ENCODE measurements around the gene PCDHGB5. TPM values are rescaled to one million over a fixed set of nuclear protein-coding genes. Genes with fewer than 3 reads are reported as not detected.
"Not testable (repeated sequence)": the region's sequence is repeated elsewhere in the genome, so short reads cannot be mapped to it uniquely, and the experiment has no call there.

PCDHGB5 gene
- total RNA-seq, 6 donors from 2014 or later = 6.2 to 11.8 (median 8.3) TPM

- not testable (repeated sequence) for H3K4me1 ChIP-seq, H3K27me3 ChIP-seq, H3K27ac ChIP-seq, H3K36me3 ChIP-seq
- Histone ChIP-seq H3K4me3 (peak within 1 kb of the TSS in 3 of 4 donors; percentile 26 to 42 (median 29)), H3K9me3 (peaks cover 45 to 85% (median 81%) of the 10 kb centered on the region in 4 donors)
- DNase-seq = peak; percentile 54 to 91
- 14 to 21% methylated on average over 31 to 51 of the region's 51 CpGs for WGBS, 2 donors
- ATAC-seq (ENCODE audit: low FRiP score in 2 of 2) = peak; percentile 79 to 86
- TF ChIP-seq CTCF (IDR thresholded peaks at IDR 0.05) = peak in 5 of 6 experiments; percentile 18 to 60 (median 40)
These were observed 10.2 kb downstream of the PCDHGB5 start, which contains the start of gene PCDHGB6 for GRCh38 chr5:141407790-141408505. PCDHGB6 (plus strand) TSS chr5:141408021; CDS start chr5:141408203, 182 bp downstream.

- H3K36me3 ChIP-seq = no peaks in the 10 kb centered on the region
These were observed 12.0 kb downstream of the PCDHGB5 start for GRCh38 chr5:141409598-141410306.

GRCh38 chr5:141411575-141411974 is 13.8 kb downstream of the PCDHGB5 start:
- DNase-seq (no peak), ATAC-seq (ENCODE audit: low FRiP score in 2 of 2) (no peak)
- peaks cover 0 to 8% (median 0%) of the 10 kb centered on the region in 4 donors for H3K4me1 ChIP-seq
- no peaks in the 10 kb centered on the region for H3K27me3 ChIP-seq
- peaks cover 44 to 82% (median 77%) of the 10 kb centered on the region in 4 donors for H3K9me3 ChIP-seq
- H3K4me3 ChIP-seq = no peak overlapping the region
- no peak overlapping the region for H3K27ac ChIP-seq
- 52 to 66% methylated on average over 2 to 3 of the region's 3 CpGs for WGBS, 2 donors
- TF ChIP-seq POLR2A (IDR thresholded peaks at IDR 0.05) (no peak), CTCF (IDR thresholded peaks at IDR 0.05) (no peak), POLR2AphosphoS5 (IDR thresholded peaks at IDR 0.05) (no peak), EP300 (IDR thresholded peaks at IDR 0.05) (no peak)
- H3K36me3 ChIP-seq = no peaks in the 10 kb centered on the region

More at GRCh38 chr5:141409598-141410306, 12.0 kb downstream of the PCDHGB5 start:
- no peak overlapping the region for H3K27ac ChIP-seq
- peaks cover 0 to 4% (median 0%) of the 10 kb centered on the region in 4 donors for H3K4me1 ChIP-seq
- WGBS, 2 donors = 34 to 35% methylated on average over 16 to 36 of the region's 64 CpGs
- ATAC-seq (ENCODE audit: low FRiP score in 2 of 2) = no peak
- DNase-seq = peak in 1 of 2 donors; percentile 67
- TF ChIP-seq POLR2AphosphoS5 (IDR thresholded peaks at IDR 0.05) (no peak), POLR2A (IDR thresholded peaks at IDR 0.05) (no peak), EP300 (IDR thresholded peaks at IDR 0.05) (no peak), CTCF (IDR thresholded peaks at IDR 0.05) (no peak)
- no peak overlapping the region for H3K4me3 ChIP-seq
- no peaks in the 10 kb centered on the region for H3K27me3 ChIP-seq
- peaks cover 41 to 84% (median 81%) of the 10 kb centered on the region in 4 donors for H3K9me3 ChIP-seq

- no peak for TF ChIP-seq POLR2AphosphoS5 (IDR thresholded peaks at IDR 0.05)
- peak; percentile 7 to 41 (median 24) for TF ChIP-seq CTCF (IDR thresholded peaks at IDR 0.05)
- peak; percentile 65 to 68 for ATAC-seq (ENCODE audit: low FRiP score in 2 of 2)
- Histone ChIP-seq H3K4me3 (peak within 1 kb of the TSS; percentile 6 to 47 (median 36)), H3K36me3 (no peaks in the 10 kb centered on the region), H3K9me3 (peaks cover 44 to 85% (median 72%) of the 10 kb centered on the region in 4 donors), H3K4me1 (peaks cover 0 to 8% (median 0%) of the 10 kb centered on the region in 4 donors), H3K27ac (no peak within 1 kb of the TSS), H3K27me3 (no peaks in the 10 kb centered on the region)
- 19 to 26% methylated on average over 30 to 31 of the region's 31 CpGs for WGBS, 2 donors
- DNase-seq = peak; percentile 58 to 77
These were observed 15.2 kb downstream of the PCDHGB5 start, which contains the start of gene PCDHGA10 for GRCh38 chr5:141412854-141413539. PCDHGA10 (plus strand) TSS chr5:141412987; CDS start chr5:141413176, 189 bp downstream.

Data from upper lobe of left lung (tissue), 6 donors.